ENCODE results near the gene TMPRSS7. TPM values are rescaled to one million over a fixed set of nuclear protein-coding genes. Genes with fewer than 3 reads are reported as not detected.
A peak's percentile ranks its signal among the peaks of the same experiment; 100 is the strongest.
"Not testable (repeated sequence)": the region's sequence is repeated elsewhere in the genome, so short reads cannot be mapped to it uniquely, and the experiment has no call there.

The TMPRSS7 gene
- total and polyA plus RNA-seq, 12 donors: not detected

DNA sequence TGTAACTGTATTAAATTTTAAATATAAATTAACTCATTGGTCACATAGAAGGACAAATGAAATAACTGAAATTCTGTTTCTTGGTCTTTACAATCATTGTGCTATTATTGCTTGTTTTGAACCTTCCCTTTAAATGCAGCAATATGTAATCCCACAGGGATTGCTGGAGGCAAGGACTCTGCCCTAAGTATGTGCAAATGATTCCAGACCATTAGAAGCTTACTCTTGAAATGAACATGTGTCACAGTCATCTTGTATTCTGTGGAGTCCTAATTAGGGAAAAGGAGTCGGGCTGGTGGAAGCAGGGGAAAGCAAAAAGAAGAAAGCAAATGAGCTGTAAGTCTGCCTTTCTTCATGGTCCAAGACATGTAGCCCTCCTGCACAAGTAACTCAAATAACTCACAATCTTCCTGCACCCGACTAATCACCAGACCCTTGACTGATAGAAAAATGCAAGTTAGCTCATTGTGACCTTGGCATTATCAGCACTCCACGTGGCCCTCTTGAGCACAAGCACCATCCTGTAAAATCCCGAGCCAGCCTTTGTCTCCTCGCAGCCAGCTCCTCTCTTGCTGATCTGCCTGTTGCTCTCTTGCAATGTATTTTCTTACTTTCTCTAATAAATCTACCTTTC, 2.3 kb upstream of the TMPRSS7 start:
- 36 to 44% (median 40%) methylated on average over 5 of the region's 5 CpGs for WGBS, 4 donors
- no peak for TF ChIP-seq POLR2A (IDR thresholded peaks at IDR 0.05)
- TF ChIP-seq, protein P1, sequence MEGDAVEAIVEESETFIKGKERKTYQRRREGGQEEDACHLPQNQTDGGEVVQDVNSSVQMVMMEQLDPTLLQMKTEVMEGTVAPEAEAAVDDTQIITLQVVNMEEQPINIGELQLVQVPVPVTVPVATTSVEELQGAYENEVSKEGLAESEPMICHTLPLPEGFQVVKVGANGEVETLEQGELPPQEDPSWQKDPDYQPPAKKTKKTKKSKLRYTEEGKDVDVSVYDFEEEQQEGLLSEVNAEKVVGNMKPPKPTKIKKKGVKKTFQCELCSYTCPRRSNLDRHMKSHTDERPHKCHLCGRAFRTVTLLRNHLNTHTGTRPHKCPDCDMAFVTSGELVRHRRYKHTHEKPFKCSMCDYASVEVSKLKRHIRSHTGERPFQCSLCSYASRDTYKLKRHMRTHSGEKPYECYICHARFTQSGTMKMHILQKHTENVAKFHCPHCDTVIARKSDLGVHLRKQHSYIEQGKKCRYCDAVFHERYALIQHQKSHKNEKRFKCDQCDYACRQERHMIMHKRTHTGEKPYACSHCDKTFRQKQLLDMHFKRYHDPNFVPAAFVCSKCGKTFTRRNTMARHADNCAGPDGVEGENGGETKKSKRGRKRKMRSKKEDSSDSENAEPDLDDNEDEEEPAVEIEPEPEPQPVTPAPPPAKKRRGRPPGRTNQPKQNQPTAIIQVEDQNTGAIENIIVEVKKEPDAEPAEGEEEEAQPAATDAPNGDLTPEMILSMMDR (IDR thresholded peaks at IDR 0.05): no peak

DNA sequence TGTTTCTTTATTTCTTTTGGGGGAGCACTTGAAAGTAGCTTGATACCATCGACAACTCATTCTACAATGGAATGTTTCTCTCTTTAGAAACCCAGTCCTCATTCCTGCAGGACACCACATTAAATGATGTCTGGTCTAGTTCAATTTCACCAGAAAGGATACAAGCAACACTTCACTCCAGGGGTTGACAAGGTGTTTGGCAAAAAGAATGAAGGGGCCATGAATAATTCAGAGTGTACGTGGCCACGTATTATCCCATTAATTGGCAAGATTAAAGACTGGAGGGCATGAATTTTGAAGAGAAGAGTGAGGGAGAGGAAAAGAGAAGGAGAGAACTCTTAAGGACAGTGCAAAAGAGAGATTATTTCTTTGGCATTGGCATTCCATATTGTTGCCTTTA, 705 bp downstream of the TMPRSS7 start:
- TF ChIP-seq, protein P1 (IDR thresholded peaks at IDR 0.05): no peak
- TF ChIP-seq POLR2A (IDR thresholded peaks at IDR 0.05): no peak
- peaks cover 5 to 11% of the 10 kb centered on the region in 2 donors for H3K4me1 ChIP-seq (replicated peaks in 1 of 2)
- H3K27ac ChIP-seq: no peak overlapping the region
- no peak overlapping the region for H3K4me3 ChIP-seq
- no peaks in the 10 kb centered on the region for H3K36me3 ChIP-seq (replicated peaks in 1 of 2)
- no peaks in the 10 kb centered on the region for H3K9me3 ChIP-seq (replicated peaks in 1 of 3)
- 92 to 96% (median 93%) methylated on average over 3 of the region's 3 CpGs for WGBS, 4 donors
- DNase-seq: no peak
- H3K27me3 ChIP-seq: no peaks in the 10 kb centered on the region
- intact Hi-C loops (cut with DNase I): no loop called here

More for the DNA sequence above, 2.3 kb upstream of the TMPRSS7 start:
- H3K27me3 ChIP-seq: no peaks in the 10 kb centered on the region
- H3K4me3 ChIP-seq: no peak overlapping the region
- intact Hi-C loops (cut with DNase I): no loop called here
- H3K36me3 ChIP-seq (replicated peaks in 1 of 2): no peaks in the 10 kb centered on the region
- peak; percentile 39 to 83 (median 65) for DNase-seq
- H3K4me1 ChIP-seq (replicated peaks in 1 of 2): peaks cover 5 to 11% of the 10 kb centered on the region in 2 donors
- H3K9me3 ChIP-seq (replicated peaks in 1 of 3): no peaks in the 10 kb centered on the region
- peak overlapping the region in 2 of 5 donors; percentile 20 to 59 for H3K27ac ChIP-seq

DNA sequence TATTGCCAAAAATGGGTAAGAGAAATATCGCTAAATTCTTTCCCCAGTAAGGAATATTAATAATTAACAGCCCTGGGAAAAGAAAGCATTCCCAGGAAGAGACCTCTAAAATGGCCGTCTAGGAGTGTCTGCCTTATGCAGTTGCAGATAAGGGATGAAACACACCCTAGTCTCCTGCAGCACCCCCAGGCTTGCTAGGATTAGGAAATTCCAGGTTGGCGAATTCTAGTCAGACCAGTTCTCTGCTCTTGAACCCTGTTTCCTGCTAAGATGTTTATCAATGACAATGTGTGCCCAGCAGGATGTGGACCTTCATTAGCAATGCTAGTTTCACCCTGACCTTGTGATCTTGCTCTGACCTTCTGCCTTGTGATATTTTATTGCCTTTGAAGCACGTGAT, 2.7 kb downstream of the TMPRSS7 start:
- H3K36me3 ChIP-seq (replicated peaks in 1 of 2); H3K27ac ChIP-seq; H3K4me1 ChIP-seq (replicated peaks in 1 of 2); H3K9me3 ChIP-seq (replicated peaks in 1 of 3); H3K4me3 ChIP-seq; DNase-seq; intact Hi-C loops (cut with DNase I); H3K27me3 ChIP-seq: not testable (repeated sequence)
- WGBS, 4 donors: 63 to 67% (median 64%) methylated on average over 4 of the region's 4 CpGs

GRCh38 chr3:112038863-112039262, 4.3 kb downstream of the TMPRSS7 start:
- H3K4me3 ChIP-seq: no peak overlapping the region
- H3K4me1 ChIP-seq (replicated peaks in 1 of 2): peaks cover 0 to 2% of the 10 kb centered on the region in 2 donors
- DNase-seq: no peak
- no peaks in the 10 kb centered on the region for H3K9me3 ChIP-seq (replicated peaks in 1 of 3)
- H3K27me3 ChIP-seq: no peaks in the 10 kb centered on the region
- H3K36me3 ChIP-seq (replicated peaks in 1 of 2): no peaks in the 10 kb centered on the region
- intact Hi-C loops (cut with DNase I): no loop called here
- H3K27ac ChIP-seq: no peak overlapping the region
- TF ChIP-seq, protein P1 (IDR thresholded peaks at IDR 0.05): no peak
- no peak for TF ChIP-seq POLR2A (IDR thresholded peaks at IDR 0.05)
- 76 to 81% (median 78%) methylated on average over 3 of the region's 3 CpGs for WGBS, 4 donors

DNA sequence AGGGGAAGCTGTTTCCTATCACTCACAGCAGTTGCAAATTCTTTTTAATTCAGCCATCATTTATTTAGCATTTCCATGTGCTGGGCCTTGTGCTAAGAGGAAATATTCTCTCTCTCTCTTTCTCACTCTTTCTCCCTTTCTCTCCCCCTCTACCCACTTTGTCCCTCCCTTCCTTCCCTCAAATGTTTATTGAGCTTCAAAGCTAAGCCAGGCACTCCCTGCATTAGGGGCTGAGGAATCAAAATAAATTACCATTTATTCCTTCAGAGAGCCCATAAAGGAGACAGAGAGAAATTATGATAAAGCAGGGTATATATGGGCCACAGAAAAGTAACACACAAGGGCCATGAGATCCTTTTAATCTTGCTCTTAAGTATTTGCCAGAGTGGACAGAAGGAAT, 6.8 kb downstream of the TMPRSS7 start:
- H3K27me3 ChIP-seq: no peaks in the 10 kb centered on the region
- TF ChIP-seq POLR2A (IDR thresholded peaks at IDR 0.05): no peak
- TF ChIP-seq, protein P1 (IDR thresholded peaks at IDR 0.05): no peak
- H3K4me3 ChIP-seq: no peak overlapping the region
- no peaks in the 10 kb centered on the region for H3K36me3 ChIP-seq (replicated peaks in 1 of 2)
- no peaks in the 10 kb centered on the region for H3K9me3 ChIP-seq (replicated peaks in 1 of 3)
- intact Hi-C loops (cut with DNase I): loop anchor here in 1 of 2 donors (10.0 kb wide), 1 partner anchor 47 kb away; the partner anchor contains the start of gene TAGLN3
- H3K27ac ChIP-seq: no peak overlapping the region
- DNase-seq: no peak
- H3K4me1 ChIP-seq (replicated peaks in 1 of 2): peaks cover 0 to 4% of the 10 kb centered on the region in 2 donors
